Measurements from ENCODE around the gene NOS1AP. TPM values are rescaled to one million over a fixed set of nuclear protein-coding genes. Genes with fewer than 3 reads are reported as not detected.

The NOS1AP gene
- total RNA-seq, 1 experiment from 2014 or later: 0.02 TPM

DNA sequence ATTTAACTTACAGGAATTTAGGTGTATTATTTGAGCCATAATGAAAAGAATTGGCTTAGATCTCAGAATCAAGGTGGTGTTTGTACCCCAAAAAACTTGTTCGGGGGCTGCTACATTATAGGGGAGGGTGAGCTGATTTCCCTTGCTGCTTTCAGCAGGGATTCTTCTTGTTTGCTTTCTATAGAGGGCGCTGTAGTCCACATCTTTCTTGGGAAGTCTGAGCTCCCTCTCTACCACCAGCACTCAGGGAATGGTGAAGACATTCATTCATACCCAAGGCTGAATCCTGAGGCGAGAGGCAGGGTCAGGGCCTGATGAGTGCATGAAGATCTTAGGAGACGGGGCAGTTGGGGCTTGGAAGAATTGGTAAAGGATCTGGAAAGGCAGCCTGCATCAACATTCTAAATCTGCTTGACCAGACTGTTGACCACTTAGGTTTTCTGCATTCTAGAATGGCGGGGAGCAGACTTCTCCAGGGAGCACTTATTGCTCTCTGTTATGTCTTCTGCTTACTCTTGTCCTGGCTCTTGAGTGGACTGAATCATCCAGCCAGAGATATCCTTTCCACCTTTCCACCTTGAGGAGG is 288.3 kb downstream of the NOS1AP start:
- peak; percentile 39 for DNase-seq (ENCODE audit: extremely low read depth, low read depth)

DNA sequence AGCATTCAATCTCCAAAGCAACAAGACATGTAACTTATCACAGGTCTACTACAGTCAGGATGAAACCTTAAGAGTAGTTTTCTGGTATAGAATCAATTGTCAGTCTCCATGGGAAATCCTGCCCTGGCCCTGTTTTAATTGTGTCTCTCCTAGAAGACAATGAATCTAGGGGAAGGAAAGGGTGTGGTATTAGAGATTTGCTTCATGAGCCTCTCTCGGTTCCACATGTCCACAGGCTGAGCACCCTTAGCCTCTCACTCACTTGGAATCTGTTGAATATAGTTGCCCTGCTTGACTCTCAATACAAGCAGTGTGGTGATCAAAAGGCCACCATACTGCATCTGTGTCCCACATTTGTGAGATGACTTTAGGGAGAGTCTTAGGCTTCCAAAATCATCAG is 289.4 kb downstream of the NOS1AP start:
- no peak for DNase-seq (ENCODE audit: extremely low read depth, low read depth)

DNA sequence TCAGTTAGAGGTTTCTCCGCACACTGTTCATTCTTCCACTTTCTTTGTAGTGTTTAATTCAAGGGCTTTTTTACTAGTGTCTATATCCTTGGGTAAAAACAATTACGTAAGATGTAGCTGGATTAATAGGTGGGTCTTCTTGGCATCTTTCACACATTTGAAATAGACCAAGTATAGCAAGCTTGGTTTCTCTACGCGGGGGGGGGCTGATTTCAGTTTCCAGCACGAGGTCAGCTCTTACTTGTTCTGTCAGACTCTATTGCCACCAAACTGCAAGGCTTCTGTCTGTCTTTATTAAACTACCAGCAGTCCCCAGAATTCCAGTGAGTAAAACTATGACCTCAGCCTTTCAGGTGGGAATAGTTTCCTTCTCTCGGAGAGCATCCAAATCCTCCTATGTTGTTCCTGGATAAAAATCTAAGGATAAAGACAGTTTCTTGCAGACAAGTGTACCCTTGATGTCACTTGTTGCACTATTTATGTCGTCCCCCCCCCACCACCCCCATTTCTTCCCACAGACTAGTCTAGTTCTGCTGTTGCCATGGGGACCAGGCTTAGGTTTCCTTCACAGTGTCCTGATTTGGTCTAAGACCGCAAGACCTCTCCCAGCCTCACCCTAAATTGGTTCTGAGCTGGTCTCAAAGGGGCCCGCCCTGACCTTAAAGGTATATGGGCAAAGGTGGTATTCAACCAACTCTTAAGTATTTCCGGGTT is 290.2 kb downstream of the NOS1AP start:
- no peak for DNase-seq (ENCODE audit: extremely low read depth, low read depth)

DNA sequence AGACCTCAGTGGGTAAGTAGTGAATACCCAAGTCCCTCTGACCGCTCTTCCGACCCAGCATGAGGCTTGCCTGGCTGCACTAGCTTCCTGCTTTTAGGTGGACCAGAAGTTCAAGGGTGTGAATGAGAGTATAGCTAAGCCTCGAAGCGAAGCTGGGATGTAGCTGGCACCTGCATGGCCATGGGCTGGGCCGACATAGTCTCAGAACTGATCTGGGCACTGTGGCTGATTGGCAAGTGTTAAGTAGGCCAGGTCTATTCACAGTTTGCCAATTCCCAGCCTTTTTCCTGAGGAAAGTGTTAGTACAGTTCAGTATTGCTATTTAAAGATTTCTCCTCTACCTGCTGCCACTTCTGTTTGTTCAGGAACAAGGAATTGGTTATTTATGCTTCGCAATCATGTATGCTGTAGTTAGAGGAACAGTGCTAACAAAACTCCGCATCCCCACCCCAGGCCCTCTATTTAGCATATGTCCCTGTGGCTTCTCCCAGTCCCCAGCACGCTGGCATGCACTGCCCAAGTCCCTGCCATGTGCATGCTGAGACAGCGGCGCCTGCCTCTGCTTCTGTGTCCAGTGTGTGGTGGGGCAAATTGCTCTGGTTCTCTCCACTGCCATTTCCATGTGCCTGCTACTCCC is 290.9 kb downstream of the NOS1AP start:
- DNase-seq (ENCODE audit: extremely low read depth, low read depth): no peak

DNA sequence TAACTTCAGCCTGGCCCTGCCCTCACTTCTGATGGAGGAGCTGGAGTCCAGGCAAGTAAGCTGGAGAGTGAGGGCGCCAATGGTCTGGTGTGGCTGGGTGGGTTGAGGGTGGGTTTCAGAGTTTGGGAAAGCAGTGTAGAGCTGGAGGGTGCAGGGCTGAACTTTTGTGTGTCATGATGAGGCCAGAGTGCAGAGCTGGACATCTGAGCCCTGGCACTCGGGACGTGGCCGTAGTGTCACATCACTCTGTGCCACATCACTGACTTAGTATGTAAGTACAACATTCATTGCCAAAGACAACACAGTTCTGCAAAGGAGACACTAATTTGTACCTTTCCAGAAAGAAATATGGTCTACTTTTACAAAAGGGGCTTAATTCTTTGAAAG is 291.4 kb downstream of the NOS1AP start:
- no peak for DNase-seq (ENCODE audit: extremely low read depth, low read depth)

DNA sequence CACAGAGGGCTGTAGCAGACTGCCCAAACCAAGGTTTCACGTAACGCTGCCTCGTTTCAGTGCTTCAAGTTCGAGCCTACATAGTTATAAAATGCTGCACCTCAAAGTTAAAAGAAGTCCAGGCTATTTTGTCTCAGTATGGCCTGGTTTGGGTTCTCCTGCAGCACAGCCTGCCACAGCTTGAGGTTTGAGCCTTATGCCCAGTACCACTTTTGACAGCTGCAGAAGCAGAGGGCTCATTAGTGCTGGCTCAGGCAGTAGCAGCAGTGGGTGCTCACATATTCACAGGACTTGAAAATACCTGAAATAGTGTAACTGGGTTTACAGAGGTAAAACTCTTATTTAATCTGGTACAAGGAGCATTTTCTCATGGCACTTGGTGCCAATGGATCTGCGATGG is 291.9 kb downstream of the NOS1AP start:
- no peak for DNase-seq (ENCODE audit: extremely low read depth, low read depth)

DNA sequence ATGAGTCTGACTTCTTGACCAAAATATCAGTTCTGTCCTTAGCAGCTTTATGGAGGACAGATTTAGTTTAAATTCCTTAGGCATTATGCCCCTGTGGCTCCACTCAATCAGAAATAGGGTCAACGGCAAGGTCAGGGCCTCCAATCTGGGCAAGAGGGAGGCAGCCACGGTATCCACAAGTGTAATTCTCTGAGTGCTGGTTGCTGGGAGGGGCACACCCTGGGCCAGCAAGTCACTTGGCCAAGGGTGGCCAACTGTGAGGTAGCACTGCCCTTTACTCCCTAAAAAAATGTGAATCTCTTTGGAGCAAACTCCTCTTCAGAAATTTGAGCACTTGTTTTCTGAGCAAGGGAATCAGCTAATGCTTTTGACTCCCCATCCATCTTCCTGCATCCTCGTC is 294.3 kb downstream of the NOS1AP start:
- DNase-seq (ENCODE audit: extremely low read depth, low read depth): no peak

DNA sequence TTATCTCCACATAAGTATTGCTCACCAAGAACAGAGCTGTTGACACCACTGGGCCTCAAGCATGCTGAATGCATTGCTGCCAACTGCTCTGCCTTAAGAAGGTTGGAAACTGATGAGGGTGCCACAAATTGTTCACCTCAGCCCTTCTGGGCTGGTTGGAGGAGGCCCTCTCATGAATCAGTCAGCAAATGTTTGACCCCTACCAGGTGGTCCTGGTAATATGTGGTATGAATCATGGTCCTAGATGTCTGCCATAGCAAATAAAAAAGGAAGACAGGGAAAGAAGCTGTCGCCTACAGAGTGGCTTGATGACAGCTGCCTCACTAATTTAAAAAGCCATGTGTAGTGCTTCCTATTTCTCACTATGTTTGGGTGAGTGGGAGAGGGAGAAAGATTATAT is 295.0 kb downstream of the NOS1AP start:
- no peak for DNase-seq (ENCODE audit: extremely low read depth, low read depth)

DNA sequence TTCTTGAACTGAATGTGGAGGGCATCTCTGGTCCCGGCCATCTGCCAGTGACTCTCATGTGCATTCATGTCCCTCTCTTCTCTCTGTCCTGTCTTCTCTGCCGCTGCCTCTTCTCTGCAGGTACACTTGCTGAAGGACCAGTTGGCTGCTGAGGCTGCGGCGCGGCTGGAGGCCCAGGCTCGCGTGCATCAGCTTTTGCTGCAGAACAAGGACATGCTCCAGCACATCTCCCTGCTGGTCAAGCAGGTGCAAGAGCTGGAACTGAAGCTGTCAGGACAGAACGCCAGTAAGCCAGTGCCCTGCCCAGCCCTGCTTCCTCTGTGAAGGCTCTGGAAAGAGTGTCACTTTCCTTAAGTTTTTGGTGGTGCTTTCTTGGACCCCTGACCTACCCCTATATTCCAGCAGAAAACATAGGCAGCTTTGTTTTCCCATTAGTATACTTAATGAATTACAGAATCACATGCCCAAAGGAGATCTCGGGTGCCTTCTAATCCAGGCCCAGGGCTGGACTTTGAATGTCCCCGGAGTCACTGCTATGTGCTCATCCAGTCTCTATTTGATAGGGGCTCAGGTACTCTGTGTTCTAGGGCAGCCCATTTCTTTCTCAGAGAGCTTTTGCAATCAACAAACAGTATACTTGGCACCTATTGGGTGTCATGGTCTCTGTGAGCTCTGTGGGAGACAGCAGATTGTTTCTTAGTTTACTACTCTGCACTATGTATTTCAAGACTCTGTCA is 296.0 kb downstream of the NOS1AP start:
- no peak for DNase-seq (ENCODE audit: extremely low read depth, low read depth)

DNA sequence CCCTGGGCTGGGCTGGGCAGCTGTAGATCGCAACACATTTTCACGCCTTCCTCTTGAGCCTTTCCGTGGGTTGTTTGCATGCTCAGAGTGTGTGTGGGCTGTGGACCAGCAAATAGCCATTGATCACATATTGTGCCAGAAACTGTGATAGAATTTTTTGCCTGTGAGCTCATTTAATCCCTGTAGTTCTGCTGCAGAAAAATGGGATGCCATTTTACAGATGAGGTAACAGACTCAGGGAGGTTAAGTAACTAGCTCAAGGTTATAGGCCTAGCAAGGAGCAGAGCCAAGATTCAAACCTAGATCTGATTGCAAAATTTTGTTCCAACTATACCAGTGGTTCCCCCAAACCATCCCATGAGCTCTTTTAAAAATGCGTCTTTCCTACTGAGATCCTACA is 296.7 kb downstream of the NOS1AP start:
- DNase-seq (ENCODE audit: extremely low read depth, low read depth): no peak

DNA sequence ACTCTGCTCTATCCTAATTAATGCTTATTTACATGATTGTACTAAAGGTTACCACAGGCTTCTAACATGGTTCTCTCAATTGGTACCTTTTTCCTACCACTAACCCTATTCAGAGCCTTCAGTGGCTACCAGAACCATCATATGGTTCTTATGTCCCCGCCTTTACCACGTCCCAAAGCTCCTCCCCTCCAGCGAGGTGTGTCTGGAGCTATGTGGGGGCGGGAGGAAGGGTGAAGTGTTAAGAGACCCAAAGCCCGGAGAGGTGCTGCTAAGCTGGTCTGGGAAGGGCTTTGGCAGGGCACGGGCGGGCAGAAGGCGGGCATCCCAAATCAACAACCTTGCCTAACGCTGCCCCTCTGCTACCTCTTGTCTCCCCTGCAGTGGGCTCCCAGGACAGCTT is 297.2 kb downstream of the NOS1AP start:
- DNase-seq (ENCODE audit: extremely low read depth, low read depth): no peak

DNA sequence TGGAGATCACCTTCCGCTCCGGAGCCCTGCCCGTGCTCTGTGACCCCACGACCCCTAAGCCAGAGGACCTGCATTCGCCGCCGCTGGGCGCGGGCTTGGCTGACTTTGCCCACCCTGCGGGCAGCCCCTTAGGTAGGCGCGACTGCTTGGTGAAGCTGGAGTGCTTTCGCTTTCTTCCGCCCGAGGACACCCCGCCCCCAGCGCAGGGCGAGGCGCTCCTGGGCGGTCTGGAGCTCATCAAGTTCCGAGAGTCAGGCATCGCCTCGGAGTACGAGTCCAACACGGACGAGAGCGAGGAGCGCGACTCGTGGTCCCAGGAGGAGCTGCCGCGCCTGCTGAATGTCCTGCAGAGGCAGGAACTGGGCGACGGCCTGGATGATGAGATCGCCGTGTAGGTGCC is 297.6 kb downstream of the NOS1AP start:
- DNase-seq (ENCODE audit: extremely low read depth, low read depth): no peak

DNA sequence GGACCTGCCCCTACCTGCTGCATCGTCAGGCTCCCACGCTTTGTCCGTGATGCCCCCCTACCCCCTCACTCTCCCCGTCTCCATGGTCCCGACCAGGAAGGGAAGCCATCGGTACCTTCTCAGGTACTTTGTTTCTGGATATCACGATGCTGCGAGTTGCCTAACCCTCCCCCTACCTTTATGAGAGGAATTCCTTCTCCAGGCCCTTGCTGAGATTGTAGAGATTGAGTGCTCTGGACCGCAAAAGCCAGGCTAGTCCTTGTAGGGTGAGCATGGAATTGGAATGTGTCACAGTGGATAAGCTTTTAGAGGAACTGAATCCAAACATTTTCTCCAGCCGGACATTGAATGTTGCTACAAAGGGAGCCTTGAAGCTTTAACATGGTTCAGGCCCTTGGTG is 298.3 kb downstream of the NOS1AP start:
- no peak for DNase-seq (ENCODE audit: extremely low read depth, low read depth)

DNA sequence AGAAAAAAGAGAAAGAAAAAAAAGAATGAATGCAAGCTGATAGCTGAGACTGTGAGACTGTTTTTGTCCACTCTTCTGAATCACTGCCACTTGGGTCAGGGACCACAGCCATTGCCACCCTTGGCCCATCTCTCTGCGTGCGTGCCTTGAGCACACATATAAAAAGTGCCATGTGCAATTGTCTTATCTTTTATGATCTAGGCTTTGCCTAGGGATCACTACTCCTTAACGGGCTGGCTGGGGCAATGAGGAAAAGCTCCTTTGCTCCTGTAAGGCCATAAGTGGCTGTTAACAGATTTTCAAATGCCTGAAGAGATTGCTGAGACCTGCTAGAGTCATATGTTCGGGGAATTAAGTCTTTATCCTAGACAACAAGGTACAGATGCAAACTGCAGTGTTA is 299.0 kb downstream of the NOS1AP start:
- no peak for DNase-seq (ENCODE audit: extremely low read depth, low read depth)

DNA sequence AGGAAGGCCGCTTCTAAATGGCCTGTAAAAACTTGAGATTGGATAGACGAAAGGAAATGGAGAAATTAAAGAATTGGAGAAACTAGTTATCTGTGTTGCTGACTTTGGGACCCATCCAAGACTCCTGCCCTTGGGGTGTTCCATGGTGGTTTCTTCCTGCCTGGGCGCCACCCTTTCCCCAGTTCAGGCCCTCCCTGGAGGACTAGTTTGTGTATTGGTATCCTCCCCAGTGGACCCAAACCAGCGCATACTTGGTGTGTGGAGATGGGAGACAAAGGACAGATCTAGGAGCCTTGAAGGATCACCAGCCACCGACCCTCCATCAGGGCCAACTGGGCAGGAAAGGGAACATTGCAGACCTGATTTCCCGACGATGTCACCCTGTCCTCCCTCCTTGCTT is 300.1 kb downstream of the NOS1AP start:
- no peak for DNase-seq (ENCODE audit: extremely low read depth, low read depth)

DNA sequence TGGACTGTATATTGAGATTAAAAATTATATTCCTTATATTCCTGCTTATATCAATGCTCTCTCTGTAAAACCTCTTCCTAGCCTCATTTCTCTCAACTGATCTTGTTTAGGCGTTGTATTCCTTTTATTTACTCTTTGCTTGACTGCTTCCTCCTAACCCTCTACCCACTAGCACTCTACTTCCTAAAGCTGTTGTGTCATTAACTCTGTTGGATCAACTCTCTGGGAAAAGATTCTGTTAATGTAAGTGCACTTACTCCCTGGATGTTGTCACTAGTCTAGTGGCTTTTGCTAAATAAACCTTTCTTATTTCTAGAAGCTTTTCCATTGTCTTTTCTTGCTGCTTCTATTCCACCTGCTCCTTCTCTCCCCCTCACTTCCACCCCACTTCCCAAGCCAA is 300.7 kb downstream of the NOS1AP start:
- DNase-seq (ENCODE audit: extremely low read depth, low read depth): no peak

DNA sequence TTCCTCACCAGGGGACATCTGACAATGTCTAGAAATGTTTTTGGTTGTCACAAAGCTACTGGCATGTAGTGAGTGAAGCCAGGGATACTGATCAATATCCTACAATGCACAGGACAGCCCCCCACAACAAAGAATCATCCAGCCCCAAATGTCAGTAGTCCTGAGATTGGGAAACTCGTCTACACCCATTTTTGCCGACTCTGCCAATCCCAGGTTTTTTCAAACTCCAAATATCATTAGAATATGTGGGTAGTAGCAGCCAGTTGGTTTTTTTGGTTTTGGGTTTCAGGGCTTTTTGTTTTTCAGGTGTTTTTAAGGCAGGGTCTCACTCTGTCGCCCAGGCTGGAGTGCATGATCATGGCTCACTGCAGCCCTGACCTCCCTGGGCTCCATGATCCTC is 301.2 kb downstream of the NOS1AP start:
- no peak for DNase-seq (ENCODE audit: extremely low read depth, low read depth)

DNA sequence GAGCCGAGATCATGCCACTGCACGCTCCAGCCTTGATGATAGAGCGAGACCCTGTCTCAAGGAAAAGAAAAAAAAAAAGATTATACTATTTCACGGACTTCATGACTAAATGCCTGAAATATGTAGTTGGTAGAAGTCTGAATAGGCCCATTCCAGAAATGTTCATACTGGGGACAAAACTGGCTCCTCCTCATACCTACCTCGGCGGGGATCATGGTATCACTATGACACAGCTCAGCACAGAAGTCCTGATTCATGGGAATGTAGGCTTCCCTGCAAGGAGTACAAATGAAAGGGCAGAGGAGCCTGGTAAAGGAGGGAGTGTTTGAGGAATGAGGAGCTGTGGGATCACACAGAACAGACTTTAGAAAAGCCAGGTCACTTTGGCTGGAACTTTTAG is 302.1 kb downstream of the NOS1AP start:
- no peak for DNase-seq (ENCODE audit: extremely low read depth, low read depth)

DNA sequence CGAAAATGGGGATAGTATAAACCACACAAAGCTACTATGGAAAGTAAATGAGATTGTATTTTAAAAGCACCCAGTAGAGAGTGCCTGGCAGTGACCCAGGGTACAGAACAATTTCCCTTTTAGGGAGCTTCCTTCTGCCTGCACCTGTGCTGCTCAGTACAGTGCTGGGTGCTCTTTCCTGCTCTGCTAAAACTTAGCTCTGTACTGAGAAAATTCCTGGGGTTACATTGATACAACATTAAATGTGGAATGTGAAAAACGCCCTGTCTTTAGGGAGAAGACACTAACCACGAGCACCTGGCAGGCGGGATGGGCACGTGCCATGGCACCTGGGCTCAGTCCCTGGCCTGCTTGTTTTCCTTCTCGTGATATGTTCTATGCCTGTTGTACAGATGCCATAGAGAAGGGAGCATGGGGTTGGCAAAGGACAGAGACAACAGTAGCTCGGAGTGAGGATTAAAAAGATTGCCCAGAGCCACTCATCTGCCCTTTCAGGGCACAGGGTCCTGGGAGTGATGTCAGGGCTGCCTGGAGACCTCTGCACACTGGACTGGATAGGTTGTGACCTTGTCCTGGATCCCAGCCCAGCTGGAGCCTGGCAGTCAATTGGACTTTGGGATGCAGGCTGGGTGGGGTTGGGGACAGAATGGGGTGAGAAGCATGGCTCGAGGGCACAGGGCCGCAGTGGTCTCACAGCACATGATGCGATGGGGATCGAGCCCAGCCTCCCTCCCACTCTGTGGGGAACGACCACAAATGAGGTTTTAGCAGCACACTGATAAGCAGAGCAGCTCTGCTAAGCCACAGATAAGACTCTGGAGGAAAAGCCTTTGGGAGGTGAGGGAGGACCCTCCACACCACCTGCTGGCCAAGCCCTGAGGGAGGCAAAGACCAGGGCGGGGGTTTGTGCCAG is 302.9 kb downstream of the NOS1AP start:
- no peak for DNase-seq (ENCODE audit: extremely low read depth, low read depth)

DNA sequence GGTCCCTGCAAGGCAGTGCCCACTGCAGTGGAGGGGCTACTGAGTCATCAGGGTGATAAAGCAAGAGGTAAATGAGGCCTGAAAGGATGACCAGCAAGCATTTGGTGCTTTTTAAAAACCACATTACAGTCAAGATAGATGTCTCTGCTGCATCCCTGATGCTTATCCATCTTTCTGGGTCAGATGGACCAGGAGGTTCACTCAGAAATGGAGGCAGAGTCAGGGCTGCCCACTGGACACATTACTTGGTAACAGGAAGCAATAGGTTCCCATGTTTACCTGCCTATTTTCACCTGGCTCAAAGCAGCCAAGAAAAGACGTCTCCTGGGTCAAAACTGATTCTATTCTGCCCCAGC is 303.6 kb downstream of the NOS1AP start:
- no peak for DNase-seq (ENCODE audit: extremely low read depth, low read depth)
